ENCODE results near the gene TRIM63. TPM values are rescaled to one million over a fixed set of nuclear protein-coding genes. Genes with fewer than 3 reads are reported as not detected.

The TRIM63 gene
- total and polyA plus RNA-seq, 2 donors (not counting 1 experiment from before 2014, with no cell fraction given): not detected

GRCh38 chr1:26084844-26085243 lies 17.4 kb upstream of the TRIM63 start:
- TF ChIP-seq CTCF (conservative IDR thresholded peaks at IDR 0.05 in 1 of 2, IDR thresholded peaks at IDR 0.05 in 1 of 2; ENCODE audit: low read depth in 1 of 2, low read length in 2 of 2) (no peak), EZH2 (IDR thresholded peaks at IDR 0.05; ENCODE audit: low read length, missing control alignments) (no peak)
- no peaks in the 10 kb centered on the region for H3K9me3 ChIP-seq (ENCODE audit: control insufficient read depth, insufficient read depth, low read depth, low read length)
- no peaks in the 10 kb centered on the region for H3K36me3 ChIP-seq (ENCODE audit: control insufficient read depth, insufficient read depth, low read length)
- no peak overlapping the region for H3K27ac ChIP-seq (ENCODE audit: insufficient read depth, low read length)
- peaks cover 3% of the 10 kb centered on the region for H3K27me3 ChIP-seq (ENCODE audit: control insufficient read depth, insufficient read depth, low read length)
- no peak for DNase-seq (ENCODE audit: low read depth in 2 of 2)
- H4K20me1 ChIP-seq (ENCODE audit: control insufficient read depth, extremely low read depth, insufficient read depth, low read length): no peaks in the 10 kb centered on the region
- H3K4me2 ChIP-seq (ENCODE audit: extremely low read depth, insufficient read depth, low read length): no peak overlapping the region
- H3K9ac ChIP-seq (ENCODE audit: insufficient read depth, low read length): no peak overlapping the region
- no peaks in the 10 kb centered on the region for H3K79me2 ChIP-seq (ENCODE audit: control insufficient read depth, insufficient read depth, low read length)
- H2AFZ ChIP-seq (ENCODE audit: low read length): no peak overlapping the region
- H3K4me1 ChIP-seq (ENCODE audit: control insufficient read depth, extremely low read depth, insufficient read depth, low read length): no peaks in the 10 kb centered on the region
- H3K4me3 ChIP-seq (replicated peaks in 1 of 4; ENCODE audit: control extremely low read depth in 1 of 4, insufficient read depth in 1 of 4, low read depth in 3 of 4, low read length in 4 of 4): no peak overlapping the region

- H3K4me2 ChIP-seq (ENCODE audit: extremely low read depth, insufficient read depth, low read length): no peak overlapping the region
- TF ChIP-seq CTCF (conservative IDR thresholded peaks at IDR 0.05 in 1 of 2, IDR thresholded peaks at IDR 0.05 in 1 of 2; ENCODE audit: low read depth in 1 of 2, low read length in 2 of 2): no peak
- TF ChIP-seq EZH2 (IDR thresholded peaks at IDR 0.05; ENCODE audit: low read length, missing control alignments): no peak
- no peak overlapping the region for H3K27ac ChIP-seq (ENCODE audit: insufficient read depth, low read length)
- no peak overlapping the region for H3K9ac ChIP-seq (ENCODE audit: insufficient read depth, low read length)
- H3K27me3 ChIP-seq (ENCODE audit: control insufficient read depth, insufficient read depth, low read length): peaks cover 3% of the 10 kb centered on the region
- H3K4me1 ChIP-seq (ENCODE audit: control insufficient read depth, extremely low read depth, insufficient read depth, low read length): no peaks in the 10 kb centered on the region
- H4K20me1 ChIP-seq (ENCODE audit: control insufficient read depth, extremely low read depth, insufficient read depth, low read length): no peaks in the 10 kb centered on the region
- H3K9me3 ChIP-seq (ENCODE audit: control insufficient read depth, insufficient read depth, low read depth, low read length): no peaks in the 10 kb centered on the region
- H3K79me2 ChIP-seq (ENCODE audit: control insufficient read depth, insufficient read depth, low read length): no peaks in the 10 kb centered on the region
- H3K36me3 ChIP-seq (ENCODE audit: control insufficient read depth, insufficient read depth, low read length): no peaks in the 10 kb centered on the region
- H3K4me3 ChIP-seq (replicated peaks in 1 of 4; ENCODE audit: control extremely low read depth in 1 of 4, insufficient read depth in 1 of 4, low read depth in 3 of 4, low read length in 4 of 4): no peak overlapping the region
- H2AFZ ChIP-seq (ENCODE audit: low read length): no peak overlapping the region
- DNase-seq (ENCODE audit: low read depth in 2 of 2): peak in 1 of 2 donors; percentile 45
Observed at GRCh38 chr1:26084091-26084561, 16.7 kb upstream of the TRIM63 start.

GRCh38 chr1:26083208-26083607 lies 15.8 kb upstream of the TRIM63 start:
- TF ChIP-seq EZH2 (IDR thresholded peaks at IDR 0.05; ENCODE audit: low read length, missing control alignments) (no peak), CTCF (conservative IDR thresholded peaks at IDR 0.05 in 1 of 2, IDR thresholded peaks at IDR 0.05 in 1 of 2; ENCODE audit: low read depth in 1 of 2, low read length in 2 of 2) (no peak)
- Histone ChIP-seq H3K79me2 (ENCODE audit: control insufficient read depth, insufficient read depth, low read length) (no peaks in the 10 kb centered on the region), H2AFZ (ENCODE audit: low read length) (no peak overlapping the region), H4K20me1 (ENCODE audit: control insufficient read depth, extremely low read depth, insufficient read depth, low read length) (no peaks in the 10 kb centered on the region), H3K27ac (ENCODE audit: insufficient read depth, low read length) (no peak overlapping the region), H3K9me3 (ENCODE audit: control insufficient read depth, insufficient read depth, low read depth, low read length) (no peaks in the 10 kb centered on the region), H3K4me1 (ENCODE audit: control insufficient read depth, extremely low read depth, insufficient read depth, low read length) (no peaks in the 10 kb centered on the region), H3K4me3 (replicated peaks in 1 of 4; ENCODE audit: control extremely low read depth in 1 of 4, insufficient read depth in 1 of 4, low read depth in 3 of 4, low read length in 4 of 4) (no peak overlapping the region), H3K36me3 (ENCODE audit: control insufficient read depth, insufficient read depth, low read length) (no peaks in the 10 kb centered on the region), H3K9ac (ENCODE audit: insufficient read depth, low read length) (no peak overlapping the region), H3K4me2 (ENCODE audit: extremely low read depth, insufficient read depth, low read length) (no peak overlapping the region), H3K27me3 (ENCODE audit: control insufficient read depth, insufficient read depth, low read length) (peaks cover 3% of the 10 kb centered on the region)
- peak in 1 of 2 donors; percentile 29 for DNase-seq (ENCODE audit: low read depth in 2 of 2)
